ENCODE data around the gene AHNAK. TPM values are rescaled to one million over a fixed set of nuclear protein-coding genes. Genes with fewer than 3 reads are reported as not detected.

The AHNAK gene, protein sequence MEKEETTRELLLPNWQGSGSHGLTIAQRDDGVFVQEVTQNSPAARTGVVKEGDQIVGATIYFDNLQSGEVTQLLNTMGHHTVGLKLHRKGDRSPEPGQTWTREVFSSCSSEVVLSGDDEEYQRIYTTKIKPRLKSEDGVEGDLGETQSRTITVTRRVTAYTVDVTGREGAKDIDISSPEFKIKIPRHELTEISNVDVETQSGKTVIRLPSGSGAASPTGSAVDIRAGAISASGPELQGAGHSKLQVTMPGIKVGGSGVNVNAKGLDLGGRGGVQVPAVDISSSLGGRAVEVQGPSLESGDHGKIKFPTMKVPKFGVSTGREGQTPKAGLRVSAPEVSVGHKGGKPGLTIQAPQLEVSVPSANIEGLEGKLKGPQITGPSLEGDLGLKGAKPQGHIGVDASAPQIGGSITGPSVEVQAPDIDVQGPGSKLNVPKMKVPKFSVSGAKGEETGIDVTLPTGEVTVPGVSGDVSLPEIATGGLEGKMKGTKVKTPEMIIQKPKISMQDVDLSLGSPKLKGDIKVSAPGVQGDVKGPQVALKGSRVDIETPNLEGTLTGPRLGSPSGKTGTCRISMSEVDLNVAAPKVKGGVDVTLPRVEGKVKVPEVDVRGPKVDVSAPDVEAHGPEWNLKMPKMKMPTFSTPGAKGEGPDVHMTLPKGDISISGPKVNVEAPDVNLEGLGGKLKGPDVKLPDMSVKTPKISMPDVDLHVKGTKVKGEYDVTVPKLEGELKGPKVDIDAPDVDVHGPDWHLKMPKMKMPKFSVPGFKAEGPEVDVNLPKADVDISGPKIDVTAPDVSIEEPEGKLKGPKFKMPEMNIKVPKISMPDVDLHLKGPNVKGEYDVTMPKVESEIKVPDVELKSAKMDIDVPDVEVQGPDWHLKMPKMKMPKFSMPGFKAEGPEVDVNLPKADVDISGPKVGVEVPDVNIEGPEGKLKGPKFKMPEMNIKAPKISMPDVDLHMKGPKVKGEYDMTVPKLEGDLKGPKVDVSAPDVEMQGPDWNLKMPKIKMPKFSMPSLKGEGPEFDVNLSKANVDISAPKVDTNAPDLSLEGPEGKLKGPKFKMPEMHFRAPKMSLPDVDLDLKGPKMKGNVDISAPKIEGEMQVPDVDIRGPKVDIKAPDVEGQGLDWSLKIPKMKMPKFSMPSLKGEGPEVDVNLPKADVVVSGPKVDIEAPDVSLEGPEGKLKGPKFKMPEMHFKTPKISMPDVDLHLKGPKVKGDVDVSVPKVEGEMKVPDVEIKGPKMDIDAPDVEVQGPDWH (N-terminal part only)
- 298 to 478 TPM (median 418 TPM) in 5 replicates for total RNA-seq (2022; extraction: Qiagen RNA extraction)

DNA sequence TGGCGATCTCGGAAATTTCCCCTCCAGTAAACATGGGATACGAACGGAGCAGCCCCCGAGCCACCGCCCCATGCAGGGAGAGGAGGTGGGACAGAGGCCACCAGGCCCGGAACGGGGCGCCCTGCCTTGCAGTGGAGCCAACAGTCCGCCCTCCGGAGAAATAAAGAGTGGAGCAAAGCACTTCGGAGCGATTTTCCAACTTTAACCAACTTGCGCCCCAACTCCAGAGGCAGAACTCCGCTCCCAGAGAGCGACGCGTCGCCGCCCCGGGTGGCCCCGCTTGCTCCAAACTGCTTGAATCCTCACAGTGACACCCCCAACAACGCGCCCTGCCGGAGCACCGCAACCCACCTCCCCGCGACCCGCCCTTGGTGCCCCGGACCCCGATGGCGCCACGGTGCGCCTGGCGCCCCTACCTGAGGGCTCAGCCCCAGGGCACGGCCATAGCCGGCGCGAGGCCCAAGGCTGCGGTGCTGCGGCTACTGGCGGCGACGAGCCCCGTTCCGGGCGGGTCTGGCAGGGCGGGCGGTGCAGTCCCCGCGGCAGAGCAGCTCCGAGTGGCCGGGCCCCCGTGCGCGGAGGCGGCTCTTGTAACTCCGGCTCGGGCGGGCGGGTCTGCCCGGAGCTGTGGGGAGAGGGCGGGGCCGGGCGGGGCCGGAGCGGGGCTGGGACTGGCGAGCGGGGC is at the start of gene AHNAK:
Gene AHNAK (minus strand): TSS at position 563 of the 685 bp plus-strand sequence. CDS start 10,708 bp downstream, outside the sequence.

DNA sequence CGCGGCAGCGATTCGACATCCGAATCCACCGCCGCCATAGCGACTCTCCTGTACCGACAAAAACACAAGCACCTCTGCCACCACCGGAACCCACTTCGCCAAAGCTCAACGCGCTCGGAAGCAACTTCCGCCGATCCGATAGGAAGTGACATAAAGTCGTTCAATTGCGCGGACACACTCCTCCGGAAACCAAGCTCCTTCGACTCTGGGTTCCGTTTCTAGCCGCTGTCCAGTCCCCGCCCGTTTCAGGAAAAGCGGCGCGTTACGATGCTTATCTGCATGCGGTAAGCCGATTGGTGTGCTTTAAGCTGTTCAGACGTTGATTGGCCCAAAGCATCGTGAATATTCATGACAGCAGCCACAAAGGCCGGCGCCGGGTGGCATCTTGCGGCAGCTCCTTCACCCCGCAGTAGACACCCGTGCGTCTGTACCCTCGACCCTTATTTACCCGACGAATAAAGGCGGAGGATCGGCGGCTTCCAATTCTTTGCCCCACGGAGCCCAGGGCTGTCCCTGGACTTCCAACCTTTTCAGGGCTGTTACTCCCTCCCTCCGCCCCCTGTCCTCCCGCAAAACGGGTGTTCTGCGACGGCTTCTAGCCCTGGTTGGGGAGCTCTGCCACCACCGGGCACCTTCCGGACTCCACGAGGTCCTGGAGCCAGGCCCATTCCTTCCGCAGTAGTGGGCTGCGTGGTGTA is 45.0 kb upstream of the AHNAK start, which contains the start of gene TUT1:
Gene TUT1 (minus strand): TSS at position 76 of the 698 bp plus-strand sequence. CDS start 38 bp downstream, at position 38.

DNA sequence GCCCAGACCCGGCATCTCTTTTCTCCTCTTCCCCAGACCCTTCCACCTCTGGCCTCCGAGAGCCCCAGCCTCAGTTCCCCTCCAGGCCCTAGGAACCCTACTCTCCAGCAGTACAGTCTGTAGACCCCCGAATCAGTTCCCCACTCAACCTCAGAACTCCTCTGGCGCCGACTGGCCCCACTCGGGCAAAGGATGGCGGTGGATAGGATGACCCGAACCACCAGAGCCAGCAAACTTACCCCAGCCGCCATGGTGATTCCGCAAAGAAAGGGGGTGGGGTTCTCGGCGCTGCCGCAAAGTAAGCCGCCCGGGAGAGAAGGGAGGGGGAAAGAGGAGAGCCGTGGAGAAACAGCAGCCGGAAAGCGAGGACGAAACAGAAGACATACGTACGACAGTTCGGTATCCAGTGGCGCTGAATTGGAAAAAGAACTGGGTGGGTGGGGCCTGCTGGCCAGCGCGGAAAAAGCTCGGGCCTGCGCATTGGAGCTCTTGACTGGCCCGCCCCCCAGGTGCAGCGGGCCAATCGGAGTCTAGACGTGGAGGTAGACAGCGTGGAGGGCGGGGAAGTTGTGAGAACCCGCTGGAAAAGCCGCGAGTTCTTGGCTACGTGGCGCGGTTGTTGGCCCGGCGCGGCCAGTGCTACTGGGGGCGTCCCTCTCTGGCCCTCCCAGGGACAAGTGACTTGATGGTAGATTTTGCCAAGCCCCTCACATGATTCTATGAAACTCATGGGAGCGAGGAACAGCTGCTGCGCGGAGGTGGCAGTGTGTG is 27.2 kb upstream of the AHNAK start, which contains the start of gene EEF1G:
Gene EEF1G (minus strand): TSS at position 300 of the 771 bp plus-strand sequence. CDS start 49 bp downstream, at position 251.

DNA sequence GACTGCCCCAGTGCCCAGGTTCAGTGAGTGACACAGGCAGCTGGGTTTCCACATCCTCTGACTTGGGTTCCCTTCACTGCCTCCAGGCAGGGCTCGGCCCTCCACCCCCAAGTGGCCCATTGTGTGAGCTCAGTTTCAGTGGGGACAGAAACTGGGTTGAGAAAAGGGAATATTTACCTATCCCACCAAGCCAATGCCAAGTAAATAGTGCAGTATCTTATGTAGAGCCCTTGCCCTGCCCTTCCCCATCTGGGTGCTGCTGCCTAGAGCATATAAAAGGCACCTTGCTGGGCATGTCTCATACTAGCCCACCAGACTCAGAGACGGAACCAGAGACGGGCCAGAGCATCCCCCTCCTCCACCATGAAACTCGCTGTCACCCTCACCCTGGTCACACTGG is 127.9 kb downstream of the AHNAK start, which contains the start of gene SCGB1A1:
Gene SCGB1A1 (plus strand): TSS at position 301 of the 400 bp plus-strand sequence. CDS start 63 bp downstream, at position 364.

Other genes starting within 250 kb of the AHNAK start
- gene SCGB1D4, start 247.7 kb downstream of the AHNAK start, total RNA-seq (2022; extraction: Qiagen RNA extraction) = not detected in 5 replicates
- 9.9 to 14.3 TPM (median 14.1 TPM) in 5 replicates for gene ASRGL1, start 209.4 kb downstream of the AHNAK start, total RNA-seq (2022; extraction: Qiagen RNA extraction)
- gene SCGB1A1, start 127.8 kb downstream of the AHNAK start, total RNA-seq (2022; extraction: Qiagen RNA extraction) = 0.27 to 0.32 TPM in 2 of 5 replicates, not detected in the others
- gene EEF1G, start 27.1 kb upstream of the AHNAK start, total RNA-seq (2022; extraction: Qiagen RNA extraction) = 1,895 to 2,114 TPM (median 2,034 TPM) in 5 replicates
- 11.1 to 16.9 TPM (median 16.6 TPM) in 5 replicates for gene TUT1, start 44.7 kb upstream of the AHNAK start, total RNA-seq (2022; extraction: Qiagen RNA extraction)
- gene MTA2, start 55.1 kb upstream of the AHNAK start, total RNA-seq (2022; extraction: Qiagen RNA extraction) = 83.2 to 93.3 TPM (median 89.9 TPM) in 5 replicates
- 18.3 to 23.6 TPM (median 20.4 TPM) in 5 replicates for gene EML3, start 66.0 kb upstream of the AHNAK start, total RNA-seq (2022; extraction: Qiagen RNA extraction)
- 3.6 to 4.4 TPM (median 4.0 TPM) in 5 replicates for gene ROM1, start 66.5 kb upstream of the AHNAK start, total RNA-seq (2022; extraction: Qiagen RNA extraction)
- gene B3GAT3, start 75.2 kb upstream of the AHNAK start, total RNA-seq (2022; extraction: Qiagen RNA extraction) = 41.2 to 52.1 TPM (median 49.3 TPM) in 5 replicates
- gene GANAB, start 99.8 kb upstream of the AHNAK start, total RNA-seq (2022; extraction: Qiagen RNA extraction) = 221 to 274 TPM (median 265 TPM) in 5 replicates
- gene INTS5, start 106.5 kb upstream of the AHNAK start, total RNA-seq (2022; extraction: Qiagen RNA extraction) = 15.9 to 21.7 TPM (median 21.2 TPM) in 5 replicates
- gene C11orf98, start 118.4 kb upstream of the AHNAK start, total RNA-seq (2022; extraction: Qiagen RNA extraction) = 125 to 142 TPM (median 131 TPM) in 5 replicates
- 10.5 to 13.3 TPM (median 12.2 TPM) in 5 replicates for gene CSKMT, start 118.5 kb upstream of the AHNAK start, total RNA-seq (2022; extraction: Qiagen RNA extraction)
- gene UQCC3, start 124.9 kb upstream of the AHNAK start, total RNA-seq (2022; extraction: Qiagen RNA extraction) = 27.6 to 33.4 TPM (median 28.9 TPM) in 5 replicates
- gene LBHD1, start 125.5 kb upstream of the AHNAK start, total RNA-seq (2022; extraction: Qiagen RNA extraction) = 3.8 to 5.2 TPM (median 3.9 TPM) in 5 replicates
- gene UBXN1, start 132.3 kb upstream of the AHNAK start, total RNA-seq (2022; extraction: Qiagen RNA extraction) = 103 to 120 TPM (median 115 TPM) in 5 replicates
- 0.08 to 0.13 TPM (median 0.09 TPM) in 3 of 5 replicates, not detected in the others for gene LRRN4CL, start 142.7 kb upstream of the AHNAK start, total RNA-seq (2022; extraction: Qiagen RNA extraction)
- 59.4 to 73.9 TPM (median 62.6 TPM) in 5 replicates for gene BSCL2, start 160.6 kb upstream of the AHNAK start, total RNA-seq (2022; extraction: Qiagen RNA extraction)
- not detected in 5 replicates for gene GNG3, start 160.9 kb upstream of the AHNAK start, total RNA-seq (2022; extraction: Qiagen RNA extraction)
- 40.5 to 45.2 TPM (median 43.3 TPM) in 5 replicates for gene HNRNPUL2, start 180.7 kb upstream of the AHNAK start, total RNA-seq (2022; extraction: Qiagen RNA extraction)
- gene TTC9C, start 181.7 kb upstream of the AHNAK start, total RNA-seq (2022; extraction: Qiagen RNA extraction) = 25.1 to 36.7 TPM (median 32.3 TPM) in 5 replicates
- gene ZBTB3, start 207.4 kb upstream of the AHNAK start, total RNA-seq (2022; extraction: Qiagen RNA extraction) = 1.5 to 2.2 TPM (median 1.8 TPM) in 5 replicates
- 156 to 166 TPM (median 160 TPM) in 5 replicates for gene POLR2G, start 214.8 kb upstream of the AHNAK start, total RNA-seq (2022; extraction: Qiagen RNA extraction)
- 9.1 to 14.5 TPM (median 12.5 TPM) in 5 replicates for gene TAF6L, start 224.6 kb upstream of the AHNAK start, total RNA-seq (2022; extraction: Qiagen RNA extraction)
- gene TMEM179B, start 240.6 kb upstream of the AHNAK start, total RNA-seq (2022; extraction: Qiagen RNA extraction) = 67.1 to 85.0 TPM (median 82.1 TPM) in 5 replicates
- 18.9 to 27.6 TPM (median 24.8 TPM) in 5 replicates for gene TMEM223, start 245.2 kb upstream of the AHNAK start, total RNA-seq (2022; extraction: Qiagen RNA extraction)

Data from A549 treated with dexamethasone at 1 μM for 4 hours (cell line).